Stimulated activated CD8-positive, alpha-beta memory T cell treated with anti-CD3 and anti-CD28 coated beads, Interleukin-4, amount 100 ng/mL, for 24 hours (primary cell): Measurements from ENCODE around the gene MICAL2.
A peak's percentile ranks its signal among the peaks of the same experiment; 100 is the strongest.

Source experiments
- DNase-seq: peaks from one replicate; pipeline ENCODE4 v3.0.0-alpha.2; 2020; ENCODE audit warnings: low read depth

MICAL2 gene

DNA sequence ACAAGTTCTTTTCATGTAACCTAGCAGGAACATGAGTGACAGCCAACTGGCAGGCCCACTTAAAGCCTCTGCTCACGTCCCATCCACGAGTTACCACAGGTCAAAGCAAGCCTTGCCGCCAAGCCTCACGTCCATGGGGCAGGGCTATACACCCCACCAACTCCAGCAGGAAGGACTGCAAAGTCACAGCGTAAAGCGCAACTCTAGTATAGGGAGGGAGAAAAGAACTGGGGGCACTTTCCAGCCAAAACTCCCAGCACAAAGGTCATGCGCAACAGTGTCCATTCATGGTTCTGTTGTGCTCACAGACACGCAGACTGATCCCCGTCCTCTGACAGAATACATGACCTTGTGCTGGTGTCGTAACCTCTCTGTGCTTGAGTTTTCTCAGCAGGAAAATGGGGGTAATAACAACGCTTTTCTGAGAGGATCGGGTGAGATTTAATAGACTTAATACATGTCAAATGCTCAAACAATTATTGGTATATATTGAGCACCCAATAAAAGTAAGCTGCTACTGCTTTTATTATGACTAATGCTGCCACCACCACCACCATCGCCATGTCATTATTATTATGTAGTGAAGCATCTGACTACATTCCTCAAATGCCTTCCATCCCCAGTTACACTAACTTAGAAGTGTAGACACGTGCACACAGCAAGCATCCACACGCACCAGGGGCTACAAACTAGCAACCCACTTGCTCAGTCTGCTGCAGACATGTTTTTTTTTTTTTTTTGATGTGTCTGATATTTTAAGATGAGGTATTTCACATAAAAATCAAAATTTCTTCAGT, 162.6 kb downstream of the MICAL2 start:
- no peak for DNase-seq

DNA sequence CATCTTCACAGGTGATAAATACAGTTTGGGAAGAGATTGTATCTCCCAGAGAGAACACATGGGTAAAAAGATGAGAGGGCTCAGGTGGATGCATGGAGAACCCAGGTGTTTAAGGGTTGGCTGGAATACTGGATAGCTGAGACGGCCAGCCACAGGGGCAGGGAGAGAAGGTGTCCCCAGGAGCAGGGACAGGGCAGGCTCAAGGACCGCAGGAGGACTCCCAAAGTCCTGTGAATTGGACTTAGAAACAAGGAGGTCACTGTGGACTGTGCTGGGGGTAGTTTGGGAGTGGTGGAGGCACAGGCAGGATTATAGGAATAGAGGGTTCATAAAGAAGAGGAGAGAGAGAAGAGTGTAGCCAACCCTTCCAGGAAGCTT, 163.2 kb downstream of the MICAL2 start:
- no peak for DNase-seq

DNA sequence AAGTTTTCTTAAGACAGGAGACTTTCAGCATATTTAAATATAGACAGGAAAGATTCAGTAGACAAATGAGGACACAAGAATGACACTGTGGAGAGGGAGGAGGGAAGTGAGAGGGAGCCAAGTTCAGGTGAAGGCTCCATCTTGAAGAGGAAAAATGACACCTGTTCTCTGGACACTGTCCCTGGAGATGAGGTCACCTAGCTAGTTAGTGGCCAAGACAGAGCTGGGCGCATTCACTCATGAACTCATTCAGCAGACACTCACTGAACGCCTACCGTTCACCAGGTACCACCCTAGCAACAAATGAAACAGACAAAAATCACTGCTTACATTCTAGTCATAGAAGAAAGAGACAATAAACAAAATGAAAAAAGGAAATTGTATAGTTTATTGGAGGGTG, 163.7 kb downstream of the MICAL2 start:
- no peak for DNase-seq

DNA sequence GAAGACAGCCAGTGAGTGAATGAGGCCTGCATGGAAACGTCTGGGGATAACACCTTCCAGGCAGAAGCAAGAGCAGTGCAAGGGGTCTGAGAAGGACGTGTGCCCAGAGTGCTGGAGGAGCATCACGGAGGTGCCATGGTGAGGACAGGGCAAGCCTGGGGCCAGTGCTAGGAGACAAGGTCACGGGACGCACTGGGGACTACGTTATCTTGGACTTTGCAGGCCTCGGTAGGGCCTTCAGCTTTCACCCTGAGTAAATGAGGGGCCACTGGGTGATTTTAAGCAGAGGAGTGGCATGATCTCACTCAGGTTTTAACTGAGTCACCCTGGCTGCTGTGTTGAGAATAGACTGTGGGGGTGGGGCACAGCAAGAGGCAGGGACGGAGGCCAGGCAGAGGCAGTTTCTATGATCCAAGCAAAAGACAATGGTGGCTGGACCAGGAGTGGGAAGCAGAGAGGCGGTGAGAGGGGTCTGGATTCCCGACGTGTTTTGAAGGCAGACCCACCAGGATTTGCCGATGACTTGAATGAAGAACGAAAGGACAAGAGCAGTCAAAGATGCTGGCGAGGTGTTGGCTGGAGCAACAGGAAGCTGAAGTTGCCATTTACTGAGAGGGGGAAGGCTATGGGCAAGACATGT, 164.3 kb downstream of the MICAL2 start:
- DNase-seq, result no peak

DNA sequence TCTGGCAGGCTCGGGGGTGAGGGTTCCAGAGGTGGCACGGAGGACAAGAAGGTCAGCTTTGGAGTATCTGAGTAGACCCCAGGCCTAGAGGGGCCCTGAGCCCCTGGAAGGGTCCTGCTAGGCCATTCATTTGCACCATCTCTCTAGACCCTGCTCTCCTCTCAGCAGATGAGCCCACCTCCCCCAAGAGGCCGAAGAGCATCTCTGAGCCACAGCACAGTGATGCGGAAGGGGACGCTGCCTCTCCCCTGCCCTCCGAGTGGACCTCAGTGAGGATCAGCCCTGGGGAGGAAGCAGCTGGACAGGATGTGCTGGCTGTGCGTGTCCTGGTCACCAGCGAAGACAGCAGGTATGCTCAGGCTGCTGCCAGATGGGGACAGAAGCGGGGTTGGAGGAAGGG, 165.4 kb downstream of the MICAL2 start:
- no peak for DNase-seq

DNA sequence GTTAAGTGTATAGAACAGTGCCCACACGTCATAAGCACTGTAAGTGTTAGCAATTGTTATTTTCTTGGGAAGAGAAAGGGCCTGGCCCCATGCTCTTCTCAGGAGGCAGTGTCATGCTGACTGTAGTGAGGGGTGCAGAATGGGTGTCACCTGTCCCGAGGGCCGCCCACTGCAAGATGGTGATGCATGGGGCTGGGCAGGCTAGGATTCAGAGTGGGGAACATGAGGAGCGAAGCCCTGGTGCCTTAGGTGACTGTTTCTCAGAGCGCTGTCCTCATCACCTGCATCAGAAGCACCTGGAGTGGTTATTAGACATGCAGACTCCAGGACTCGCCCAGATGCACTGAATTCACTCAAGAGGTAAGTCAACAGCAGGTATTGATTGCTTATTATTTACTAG, 166.0 kb downstream of the MICAL2 start:
- no peak for DNase-seq

DNA sequence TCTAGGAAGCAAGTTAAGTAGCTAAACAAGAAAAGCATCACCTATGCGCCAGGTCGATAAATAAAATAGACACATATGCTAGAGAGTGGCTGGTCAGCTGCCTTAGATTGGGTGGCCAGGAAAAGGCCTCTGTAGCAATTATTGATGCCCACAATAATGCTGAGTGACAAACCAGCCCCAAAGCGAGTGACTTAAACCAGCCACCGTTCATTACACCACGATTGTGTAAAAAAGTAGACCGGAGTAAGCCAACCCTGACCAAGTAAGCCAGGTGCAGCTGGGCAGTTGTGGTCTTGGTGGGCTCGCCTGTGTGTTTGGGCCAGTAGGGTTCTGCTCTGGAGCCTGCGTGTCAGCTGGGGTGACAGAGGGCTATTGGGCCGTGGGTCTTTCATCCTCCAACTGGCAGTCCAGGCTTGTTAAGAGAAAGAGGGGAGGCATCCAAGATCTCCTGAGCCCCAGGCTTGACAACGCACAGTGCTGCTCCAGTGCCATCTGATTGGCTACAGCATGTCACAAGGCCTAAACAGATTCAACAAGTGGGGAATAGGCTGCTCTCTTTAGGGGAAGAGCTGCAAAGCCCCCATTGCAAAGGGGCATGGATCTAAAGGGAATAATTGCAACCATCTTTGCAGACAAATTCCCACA, 166.6 kb downstream of the MICAL2 start:
- DNase-seq, result no peak

DNA sequence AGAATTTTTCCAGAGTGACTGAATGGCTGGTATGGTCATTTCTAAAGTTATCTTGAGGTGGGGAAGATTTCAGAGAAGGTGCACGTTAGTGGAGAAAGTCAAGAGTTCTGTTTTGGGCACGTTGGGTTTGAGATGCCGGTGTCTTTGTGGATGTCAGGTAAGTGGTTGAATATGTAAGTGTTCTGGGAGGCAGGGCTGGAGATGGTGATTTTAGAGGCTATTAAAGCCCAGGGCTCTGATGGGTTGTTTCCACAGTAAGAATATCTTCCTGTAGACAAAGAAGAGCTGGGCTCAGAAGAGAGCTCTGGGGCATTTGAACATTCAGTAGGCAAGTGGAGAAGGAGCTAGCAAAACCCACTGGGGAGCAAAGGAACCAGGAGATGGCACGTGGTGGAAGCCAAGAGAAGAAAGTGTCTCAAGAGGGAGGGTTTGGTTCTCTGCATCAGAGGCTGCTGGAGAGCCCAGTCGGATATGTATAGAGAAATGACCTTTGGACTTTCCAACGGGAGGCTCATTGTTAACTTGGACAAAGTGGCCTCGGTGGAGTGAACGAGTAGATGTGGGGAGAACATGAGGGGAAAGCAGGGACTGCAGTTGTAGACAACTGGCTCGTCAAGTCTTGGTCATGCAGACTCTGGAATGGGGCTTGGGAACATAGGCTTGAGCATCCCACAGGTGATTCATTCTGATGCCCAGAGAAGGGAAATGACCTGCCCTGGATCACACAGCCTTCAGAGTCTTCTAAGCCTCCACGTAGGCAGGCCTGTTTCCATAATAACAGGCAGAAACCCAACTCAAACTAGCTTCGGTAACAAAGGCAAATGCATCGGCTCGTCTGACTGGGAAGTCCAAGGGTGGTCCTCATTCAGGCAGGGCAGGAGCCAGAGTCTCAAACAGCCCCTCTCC, 168.6 kb downstream of the MICAL2 start:
- DNase-seq, result no peak

DNA sequence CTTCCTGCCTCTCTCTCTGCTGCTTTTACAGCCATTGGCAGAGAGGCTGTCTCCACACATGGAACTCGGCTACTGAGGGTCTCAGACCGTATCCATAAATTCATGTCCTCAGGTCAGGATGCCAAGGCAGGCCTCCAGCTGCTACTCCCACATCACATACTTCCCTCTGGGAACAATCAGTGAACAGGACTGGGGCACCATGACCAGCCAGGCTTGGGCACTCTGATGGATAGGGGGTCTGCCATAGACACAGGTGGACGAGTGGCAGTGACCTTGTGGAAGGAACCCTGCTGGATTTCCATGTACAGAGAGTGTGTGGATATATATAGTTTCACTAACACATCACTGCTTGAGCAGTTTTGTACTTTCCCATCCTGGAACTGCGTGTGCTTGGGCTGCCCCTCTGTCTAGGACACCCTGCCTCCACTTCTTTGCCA, 169.3 kb downstream of the MICAL2 start:
- no peak for DNase-seq

DNA sequence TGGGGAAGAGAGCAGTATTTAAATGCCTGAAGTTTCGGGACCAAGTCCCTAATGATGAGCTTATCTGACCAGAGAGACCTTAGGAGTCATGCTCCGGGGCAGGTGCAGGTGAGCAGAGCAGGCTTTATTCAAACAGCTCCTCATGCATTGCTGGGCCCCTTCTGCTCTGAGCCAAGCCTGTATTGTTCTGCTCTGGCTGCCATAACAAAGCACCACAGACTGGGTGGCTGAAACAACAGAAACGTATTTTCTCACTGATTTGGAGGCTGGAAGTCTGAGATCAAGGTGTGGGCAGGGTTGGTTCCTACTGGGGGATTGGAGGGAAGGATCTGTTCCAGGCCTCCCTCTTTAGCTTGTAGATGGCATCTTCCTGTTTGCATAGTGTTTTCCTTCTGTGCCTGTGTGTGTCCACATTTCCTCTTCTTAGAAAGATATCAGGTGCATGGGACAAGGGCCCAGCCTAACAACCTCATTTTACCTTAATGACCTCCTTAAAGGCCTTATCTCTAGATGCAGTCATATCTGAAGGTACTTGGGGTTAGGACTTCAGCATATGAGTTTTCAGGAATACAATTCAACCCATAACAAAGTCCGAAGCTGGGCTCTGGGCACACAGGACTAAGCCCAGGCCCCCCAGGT, 169.9 kb downstream of the MICAL2 start:
- no peak for DNase-seq

DNA sequence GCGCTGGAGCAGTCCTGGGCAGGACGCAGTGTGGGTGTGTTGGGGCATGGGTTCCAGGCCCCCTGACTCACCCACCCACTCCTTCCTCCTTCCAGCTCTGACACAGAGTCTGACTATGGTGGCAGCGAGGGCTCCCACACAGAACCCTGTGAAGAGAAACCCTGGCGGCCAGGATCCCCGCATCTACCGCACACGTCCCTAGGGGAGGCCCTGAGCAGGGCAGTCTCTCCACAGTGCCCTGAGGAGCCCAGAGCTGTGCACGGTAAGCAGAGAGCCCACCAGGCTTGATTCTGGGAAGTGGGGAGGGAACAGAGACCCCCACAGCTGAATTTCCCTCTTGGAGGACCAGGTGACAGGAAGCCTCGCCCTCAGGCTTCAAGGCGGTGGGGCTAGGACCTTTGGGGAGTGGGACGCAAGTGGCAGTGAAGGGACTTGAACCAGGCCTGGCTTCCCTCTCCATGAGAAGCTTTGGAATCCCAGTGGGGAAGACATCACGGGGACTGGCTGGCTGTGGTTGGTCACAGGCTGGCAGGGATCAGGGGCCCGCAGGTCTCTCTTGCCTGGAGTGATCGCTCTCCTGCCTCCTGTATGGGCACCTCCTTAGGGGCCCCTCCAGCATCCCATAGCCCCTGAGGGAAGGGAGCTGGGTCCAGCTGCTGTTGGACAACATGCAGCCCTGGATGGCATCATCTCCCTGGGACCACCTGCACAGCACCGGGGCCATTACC, 170.6 kb downstream of the MICAL2 start:
- DNase-seq, result peak; percentile 15

DNA sequence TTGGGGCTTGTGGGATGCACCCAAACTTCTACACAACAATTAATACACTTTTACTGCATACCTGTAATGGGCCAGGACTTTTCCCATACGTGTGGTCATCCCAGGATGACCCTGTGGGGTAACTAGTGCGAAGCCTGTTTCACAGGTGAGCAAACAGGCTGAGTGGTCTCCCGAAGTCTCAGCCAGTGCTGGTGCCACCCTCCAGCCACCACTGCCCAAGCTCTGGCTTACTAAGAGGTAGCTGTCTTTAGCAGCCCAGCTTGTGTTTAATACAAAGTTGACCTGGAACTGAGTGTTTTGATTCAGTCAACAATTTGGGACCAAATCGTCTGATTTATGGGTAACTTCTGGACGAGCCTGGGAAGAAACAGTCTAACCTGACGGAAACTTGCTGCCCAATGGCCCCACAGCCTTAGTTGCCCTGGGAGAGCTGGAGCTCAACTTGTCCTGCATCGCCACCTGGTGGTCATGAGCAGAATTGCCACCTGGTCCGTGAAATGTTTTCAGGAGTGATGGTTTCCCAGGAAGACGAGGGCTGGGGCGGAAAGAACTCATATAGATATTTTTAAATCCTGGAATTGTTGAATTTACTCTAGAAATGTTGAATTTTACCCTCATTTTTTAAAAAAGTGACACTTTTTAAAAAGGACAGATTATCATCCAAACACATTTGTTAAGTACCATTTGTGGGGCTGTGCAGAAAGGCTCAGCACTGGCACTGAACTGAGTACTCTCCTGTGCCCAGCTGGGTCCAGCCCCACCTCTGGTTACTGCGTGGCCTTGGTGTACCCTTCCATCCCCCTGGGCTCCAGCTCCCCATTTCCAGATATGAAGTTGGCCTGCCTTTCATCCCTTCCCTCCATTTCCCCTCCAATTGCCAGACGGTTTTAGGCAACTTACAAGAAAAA, 171.4 kb downstream of the MICAL2 start:
- DNase-seq, result peak; percentile 61

DNA sequence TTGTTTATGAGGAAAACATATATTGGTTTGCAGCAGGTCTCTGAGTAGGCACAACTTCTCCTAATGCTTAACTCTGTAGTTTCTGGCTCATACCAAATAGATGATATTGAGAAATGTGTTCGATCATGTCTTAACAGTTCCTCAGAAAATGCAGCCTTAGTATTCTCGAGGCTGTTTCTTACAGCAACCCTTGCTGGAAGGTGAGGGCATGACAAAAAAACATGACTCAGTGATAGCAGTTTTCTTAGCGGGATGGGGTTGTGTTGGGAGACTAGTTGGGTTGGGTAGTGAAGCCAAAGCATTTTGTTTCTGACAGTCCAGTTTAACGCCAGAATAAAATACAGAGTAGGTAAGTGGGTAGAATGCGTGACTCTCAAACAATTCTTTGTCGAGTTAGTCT, 172.3 kb downstream of the MICAL2 start:
- DNase-seq, result no peak

DNA sequence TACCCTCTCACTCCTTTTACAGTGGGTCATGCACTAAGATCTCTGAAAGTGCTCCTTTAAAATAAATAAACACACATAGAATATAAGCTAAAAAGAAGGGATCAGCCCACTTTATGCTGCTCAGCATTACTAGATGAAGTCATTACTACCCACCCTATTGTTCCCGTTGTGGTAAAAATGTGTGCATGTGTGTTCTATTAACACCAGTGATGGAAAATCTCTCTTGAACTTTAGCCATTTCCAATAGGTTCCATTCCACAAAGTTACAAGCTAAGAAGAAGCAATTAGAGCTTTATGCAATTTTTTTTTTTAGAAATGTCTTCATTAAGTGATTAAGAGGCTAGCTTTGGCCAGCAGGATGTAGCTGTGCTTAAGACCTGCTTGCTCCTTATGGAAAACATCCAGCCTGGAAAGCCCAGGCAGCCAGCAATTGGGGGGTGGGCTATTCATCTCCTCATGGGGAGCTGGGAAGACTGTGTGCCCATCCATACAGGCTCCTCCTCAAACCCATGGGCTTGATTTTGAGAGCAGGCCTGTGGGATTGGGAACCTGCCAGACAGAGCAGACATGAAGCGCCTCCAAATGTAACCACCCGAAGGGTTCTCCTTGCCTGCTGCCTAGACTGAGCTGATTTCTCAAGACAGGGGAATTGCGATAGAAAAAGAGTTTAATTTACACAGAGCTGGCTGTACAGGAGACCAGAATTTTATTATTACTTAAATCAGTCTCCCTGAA, 174.1 kb downstream of the MICAL2 start:
- no peak for DNase-seq

DNA sequence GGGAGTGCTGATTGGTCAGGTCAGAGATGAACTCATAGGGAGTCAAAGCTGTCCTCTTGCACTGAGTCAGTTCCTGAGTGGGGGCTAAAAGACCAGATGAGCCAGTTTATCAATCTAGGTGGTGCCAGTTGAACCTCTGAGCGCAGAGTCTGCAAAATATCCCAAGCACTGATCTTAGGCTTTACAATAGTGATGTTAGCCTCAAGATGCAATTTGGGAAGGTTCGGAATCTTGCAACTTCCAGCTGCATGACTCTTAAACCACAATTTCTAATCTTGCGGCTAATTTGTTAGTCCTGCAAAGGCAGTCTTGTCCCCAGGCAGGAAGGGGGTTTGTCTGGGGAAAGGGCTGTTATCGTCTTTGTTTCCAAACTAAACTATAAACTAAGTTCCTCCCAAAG, 174.7 kb downstream of the MICAL2 start:
- no peak for DNase-seq

DNA sequence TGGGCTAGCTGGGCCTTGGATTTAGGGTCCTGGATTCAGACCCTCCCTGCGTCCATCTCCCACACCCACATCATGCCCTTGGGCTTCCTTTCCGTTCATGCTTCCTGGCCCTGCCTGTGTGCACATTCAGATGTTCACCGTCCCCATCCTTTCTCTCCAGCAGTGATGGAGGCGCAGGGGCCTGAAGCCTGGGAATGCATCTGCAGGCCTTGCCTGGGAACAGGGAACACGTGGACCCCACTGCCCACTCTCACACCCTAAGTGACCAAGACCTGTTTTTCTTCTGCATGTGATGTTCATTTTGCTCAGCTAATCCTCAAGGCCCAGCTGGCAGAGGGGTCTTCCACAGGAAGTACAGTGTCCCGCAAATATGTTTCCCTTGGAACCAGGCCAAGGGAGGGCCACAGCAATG, 175.4 kb downstream of the MICAL2 start:
- DNase-seq, result no peak

DNA sequence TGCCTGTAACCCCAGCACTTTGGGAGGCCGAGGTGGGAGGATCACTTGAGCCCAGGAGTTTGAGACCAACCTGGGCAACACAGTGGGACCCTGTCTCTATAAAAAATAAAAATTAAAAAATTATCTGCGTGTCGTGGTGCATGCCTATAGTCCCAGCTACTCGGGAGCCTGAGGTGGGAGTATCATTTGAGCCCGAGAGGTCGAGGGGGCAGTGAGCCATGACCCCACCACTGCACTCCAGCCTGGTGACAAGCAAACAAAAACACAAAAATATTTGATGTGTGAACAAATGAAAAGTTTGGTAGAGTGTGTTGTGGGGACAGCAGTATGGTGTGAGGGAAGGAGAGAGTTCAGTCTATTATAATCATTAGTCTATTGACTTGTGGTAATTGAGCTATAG, 176.2 kb downstream of the MICAL2 start:
- no peak for DNase-seq

DNA sequence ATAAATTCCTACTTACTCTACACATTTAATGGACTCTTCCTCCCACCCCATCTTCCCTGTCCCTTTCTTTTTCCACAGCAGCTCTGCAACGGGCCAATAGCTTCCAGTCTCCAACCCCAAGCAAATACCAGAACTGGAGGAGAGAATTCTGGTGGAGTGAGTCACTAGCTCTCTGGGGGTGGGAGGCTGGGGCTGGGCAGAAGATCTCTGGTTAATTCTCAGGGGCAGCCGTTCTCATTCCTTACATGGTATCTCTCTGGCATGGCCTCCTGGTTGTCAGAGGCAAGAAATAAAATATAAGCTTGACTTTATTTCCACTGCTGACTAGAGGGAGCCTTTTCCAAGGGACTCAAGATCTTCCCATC, 176.6 kb downstream of the MICAL2 start:
- no peak for DNase-seq
